Islet precursor cell (in vitro differentiated cells): ENCODE results near the gene ABCC4.

Source experiments
- DNase-seq: peaks from one replicate; pipeline ENCODE4 v3.0.0-alpha.2; 2018

ABCC4 gene

GRCh38 chr13:95301183-95301967, at the start of gene ABCC4:
Gene ABCC4, minus strand, starts transcription at chr13:95301451. Its CDS starts 137 bp downstream, at chr13:95301314.
- peak; percentile 86 for DNase-seq

GRCh38 chr13:95349267-95349666, 48.0 kb upstream of the ABCC4 start:
- DNase-seq = no peak

GRCh38 chr13:95343944-95344343, 42.7 kb upstream of the ABCC4 start:
- DNase-seq = no peak

- DNase-seq = no peak
Observed at GRCh38 chr13:95341441-95341840, 40.2 kb upstream of the ABCC4 start.

- DNase-seq = no peak
Observed at GRCh38 chr13:95338905-95339304, 37.7 kb upstream of the ABCC4 start.

- DNase-seq = no peak
Observed at GRCh38 chr13:95337597-95337996, 36.3 kb upstream of the ABCC4 start.

- DNase-seq = no peak
Observed at GRCh38 chr13:95335667-95336066, 34.4 kb upstream of the ABCC4 start.

- no peak for DNase-seq
Observed at GRCh38 chr13:95328386-95328785, 27.1 kb upstream of the ABCC4 start.

GRCh38 chr13:95327190-95327589, 25.9 kb upstream of the ABCC4 start:
- no peak for DNase-seq

- no peak for DNase-seq
Observed at GRCh38 chr13:95326695-95327094, 25.4 kb upstream of the ABCC4 start.

- no peak for DNase-seq
Observed at GRCh38 chr13:95325485-95325884, 24.2 kb upstream of the ABCC4 start.

GRCh38 chr13:95323930-95324662, 22.8 kb upstream of the ABCC4 start:
- no peak for DNase-seq

- DNase-seq = no peak
Observed at GRCh38 chr13:95319551-95320274, 18.5 kb upstream of the ABCC4 start.

GRCh38 chr13:95317039-95317989, 16.1 kb upstream of the ABCC4 start:
- DNase-seq = no peak

- DNase-seq = no peak
Observed at GRCh38 chr13:95315752-95316151, 14.5 kb upstream of the ABCC4 start.

GRCh38 chr13:95307507-95307906, 6.3 kb upstream of the ABCC4 start:
- DNase-seq = no peak

GRCh38 chr13:95304453-95304852, 3.2 kb upstream of the ABCC4 start:
- DNase-seq = no peak

- DNase-seq = no peak
Observed at GRCh38 chr13:95301968-95302393, 730 bp upstream of the ABCC4 start.

- peak; percentile 55 for DNase-seq
Observed at GRCh38 chr13:95300625-95301182, 547 bp downstream of the ABCC4 start.

GRCh38 chr13:95298971-95299621, 2.2 kb downstream of the ABCC4 start:
- peak; percentile 60 for DNase-seq

GRCh38 chr13:95298169-95298965, 2.9 kb downstream of the ABCC4 start:
- DNase-seq = no peak
